SW480 (cell line): ENCODE data around the gene MICAL2.

Experiments used
- DNase-seq: peaks from one replicate; pipeline ENCODE4 v3.0.0-alpha.2; 2016; ENCODE audit warnings: low spot score

The MICAL2 gene

DNA sequence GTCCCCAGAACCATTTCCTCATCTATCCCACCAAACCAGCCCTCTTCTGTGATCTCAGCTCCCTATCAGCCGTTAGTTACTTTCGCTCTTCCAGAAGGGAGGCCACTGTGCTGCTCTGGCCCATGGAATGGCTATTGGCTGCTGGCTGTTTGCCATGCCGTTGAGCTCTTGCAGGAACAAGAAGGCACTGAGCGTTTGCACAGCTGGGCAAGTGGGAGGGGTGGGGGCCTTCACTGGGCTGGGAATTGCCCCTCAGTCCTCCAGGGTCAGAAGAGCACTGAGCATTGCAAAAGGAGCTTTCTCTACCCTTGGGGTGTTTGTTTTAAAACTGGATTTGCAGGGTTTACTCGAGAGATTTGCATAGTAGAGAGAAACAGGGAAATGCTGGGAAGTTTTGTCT, 137.9 kb downstream of the MICAL2 start:
- no peak for DNase-seq

DNA sequence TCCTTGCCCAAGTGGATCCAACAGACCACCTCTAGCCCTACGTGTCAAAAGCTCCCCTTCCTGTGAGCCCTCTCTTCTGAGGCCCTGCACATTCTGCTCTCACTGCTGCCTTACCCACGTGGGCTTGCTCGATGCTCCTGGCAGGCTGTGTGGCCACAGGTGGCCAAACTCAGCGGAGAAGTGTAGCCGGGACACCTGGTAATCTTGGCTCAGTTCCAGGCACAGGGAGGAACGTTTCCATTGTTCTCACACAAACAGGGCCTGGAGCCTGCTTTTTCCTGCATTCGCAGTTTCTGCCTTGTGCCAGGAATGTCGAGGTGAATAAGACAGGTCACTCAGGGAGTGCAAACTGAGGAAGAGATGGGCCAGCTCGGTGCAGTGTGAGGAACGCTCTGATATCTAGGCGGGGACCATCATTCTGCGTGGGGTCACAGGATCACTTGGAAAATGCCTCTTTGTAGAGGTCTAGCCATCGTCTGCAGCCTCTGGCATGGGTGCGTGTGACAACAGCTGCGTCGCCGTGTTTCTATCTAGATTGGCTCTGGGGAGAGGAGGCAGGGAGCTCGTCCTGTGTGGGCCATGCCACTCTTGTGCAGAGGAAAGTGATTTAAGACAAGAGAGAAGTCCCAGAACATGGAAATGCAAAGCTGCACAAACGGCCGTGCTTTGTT, 139.3 kb downstream of the MICAL2 start:
- DNase-seq, result peak; percentile 44

- DNase-seq, result no peak
Observed at GRCh38 chr11:12251666-12252560, 141.5 kb downstream of the MICAL2 start.

- peak; percentile 56 for DNase-seq
Observed at GRCh38 chr11:12253843-12254281, 143.5 kb downstream of the MICAL2 start.

- DNase-seq, result no peak
Observed at GRCh38 chr11:12258451-12258850, 148.1 kb downstream of the MICAL2 start.

DNA sequence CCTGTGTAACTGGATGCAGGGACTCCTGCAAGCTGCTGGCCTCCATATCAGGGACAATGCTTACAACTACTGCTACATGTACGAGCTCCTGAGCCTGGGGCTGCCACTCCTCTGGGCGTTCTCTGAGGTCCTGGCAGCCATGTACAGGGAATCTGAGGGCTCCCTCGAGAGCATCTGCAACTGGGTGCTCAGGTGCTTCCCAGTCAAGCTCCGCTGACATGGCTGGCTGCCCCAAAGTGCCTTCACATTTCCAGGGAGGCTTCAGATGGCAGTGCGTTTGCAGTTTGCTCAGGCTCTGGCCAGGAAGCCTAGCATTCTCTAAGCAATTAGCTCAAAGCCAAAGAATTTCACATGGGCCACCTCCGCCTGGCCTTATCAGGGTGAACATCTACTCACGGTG, 149.6 kb downstream of the MICAL2 start:
- DNase-seq, result no peak

DNA sequence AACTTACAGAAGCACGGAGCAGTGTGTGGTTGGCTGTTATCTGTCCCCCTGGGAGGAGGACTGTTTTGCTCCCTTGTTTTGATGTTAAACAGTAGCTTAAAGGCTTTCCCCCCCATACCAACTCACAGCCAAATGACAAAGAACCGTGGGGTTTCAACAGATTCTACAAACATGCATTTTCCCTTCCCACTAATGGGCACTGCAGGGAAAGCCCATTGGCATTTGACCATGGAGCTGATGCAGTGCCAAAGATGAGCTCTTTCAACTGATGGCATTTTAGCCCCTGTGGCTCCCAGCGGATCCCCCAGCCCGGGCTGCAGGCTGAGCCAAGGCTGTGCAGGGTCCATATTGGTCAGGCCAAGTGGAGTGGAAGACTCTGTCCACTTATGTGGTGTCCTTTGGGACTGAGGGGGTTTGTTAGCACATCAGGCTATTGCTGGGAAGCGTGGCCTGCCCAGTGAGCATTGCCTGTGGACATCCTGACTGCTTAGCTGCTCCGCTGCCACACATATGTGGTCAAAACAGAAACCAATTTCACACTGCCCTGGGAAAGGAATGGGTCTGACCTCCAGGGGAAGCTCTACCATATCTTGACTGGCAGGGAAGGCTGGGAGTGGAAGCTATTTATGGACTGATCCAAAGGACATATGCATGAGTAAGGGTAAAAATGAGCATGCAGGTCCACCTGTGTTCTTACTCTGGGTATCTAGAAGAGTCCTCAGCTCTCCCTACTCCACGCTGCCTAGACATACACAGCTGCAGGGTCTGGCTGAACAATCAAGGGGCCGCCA, 150.5 kb downstream of the MICAL2 start:
- no peak for DNase-seq

GRCh38 chr11:12261551-12261950, 151.2 kb downstream of the MICAL2 start:
- DNase-seq, result no peak

DNA sequence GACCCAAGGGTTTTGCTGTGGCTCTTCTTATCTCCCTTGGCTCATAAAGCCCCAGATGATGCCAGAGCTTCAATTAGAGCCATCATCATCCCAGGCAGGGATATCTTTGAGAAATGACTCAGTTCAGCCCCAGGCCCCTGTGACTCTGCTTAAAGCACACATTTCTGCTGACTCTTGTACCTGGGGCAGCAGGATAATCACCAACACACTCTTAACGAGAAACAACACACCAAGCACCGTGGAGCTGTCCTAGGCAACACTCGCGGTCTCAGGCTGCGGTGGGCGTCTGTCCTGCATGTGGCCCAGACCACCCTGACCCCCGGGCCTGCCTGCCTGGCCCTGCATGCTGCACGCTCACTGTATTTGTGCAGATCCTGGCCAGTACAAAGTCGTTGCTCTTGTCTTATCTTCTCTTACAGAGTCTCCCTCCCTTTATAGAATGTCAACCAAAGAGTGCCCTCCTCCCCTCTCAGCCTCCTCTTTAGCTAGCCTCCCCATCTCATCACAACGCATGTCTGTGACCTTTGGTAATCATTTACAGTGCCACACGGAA, 152.8 kb downstream of the MICAL2 start:
- no peak for DNase-seq

DNA sequence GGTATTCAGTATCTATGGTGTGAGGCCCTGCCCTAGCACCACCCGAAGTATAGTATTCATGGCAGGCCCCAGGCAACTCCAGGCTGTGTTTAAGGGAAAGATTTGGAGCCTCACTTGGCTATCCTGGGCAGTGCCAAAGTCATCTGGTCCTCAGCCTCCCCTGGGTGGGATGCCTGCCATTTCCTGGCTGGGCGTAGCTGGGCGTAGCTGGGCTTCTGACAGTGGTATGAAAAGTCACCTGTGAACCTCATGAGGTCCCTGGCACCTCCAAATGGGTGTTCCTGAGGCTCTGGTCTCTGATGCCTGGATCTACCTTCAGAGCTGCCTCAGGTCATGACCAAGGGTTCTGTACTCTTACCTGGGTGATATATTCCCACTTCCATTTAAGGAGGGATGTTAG, 154.0 kb downstream of the MICAL2 start:
- no peak for DNase-seq

DNA sequence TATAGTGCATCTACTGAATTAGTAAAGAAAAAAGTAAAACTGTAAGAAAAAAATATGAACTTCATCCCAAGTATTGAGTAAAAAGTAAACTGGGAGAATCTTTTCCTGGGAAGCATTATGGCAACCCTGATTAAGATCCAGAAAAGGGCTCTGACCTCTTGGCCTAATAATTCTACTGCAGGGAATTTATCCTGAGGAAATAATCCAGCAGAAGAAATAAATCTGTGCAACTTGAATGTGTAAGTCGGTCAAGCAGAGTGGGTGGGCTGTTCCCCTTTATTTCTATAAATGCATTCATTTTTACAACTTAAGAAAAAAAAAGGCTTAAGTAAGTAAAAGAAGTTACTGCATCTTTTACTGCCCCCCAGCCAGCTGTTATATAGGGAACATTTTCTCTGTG, 155.7 kb downstream of the MICAL2 start:
- DNase-seq, result no peak

DNA sequence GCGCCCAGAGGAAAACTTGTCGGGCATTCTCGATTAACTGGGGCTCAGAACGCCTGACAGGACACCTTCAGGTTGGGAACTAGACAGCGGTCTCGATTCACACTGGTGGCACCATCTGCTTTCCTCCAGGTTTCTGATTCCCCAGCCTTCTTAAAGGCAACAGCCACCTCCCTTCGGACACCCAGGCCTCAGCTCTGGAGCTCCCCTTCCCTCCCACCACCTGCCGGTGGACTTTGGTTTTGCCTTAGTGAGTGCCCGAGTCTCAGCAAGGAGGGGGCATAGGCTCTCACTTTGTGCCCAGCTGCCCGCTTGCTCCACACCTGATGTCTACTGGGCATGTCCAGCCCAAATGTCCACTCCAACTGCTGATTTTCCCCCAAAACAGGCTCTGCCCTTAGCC, 156.6 kb downstream of the MICAL2 start:
- DNase-seq, result no peak

GRCh38 chr11:12267921-12268320, 157.5 kb downstream of the MICAL2 start:
- no peak for DNase-seq

DNA sequence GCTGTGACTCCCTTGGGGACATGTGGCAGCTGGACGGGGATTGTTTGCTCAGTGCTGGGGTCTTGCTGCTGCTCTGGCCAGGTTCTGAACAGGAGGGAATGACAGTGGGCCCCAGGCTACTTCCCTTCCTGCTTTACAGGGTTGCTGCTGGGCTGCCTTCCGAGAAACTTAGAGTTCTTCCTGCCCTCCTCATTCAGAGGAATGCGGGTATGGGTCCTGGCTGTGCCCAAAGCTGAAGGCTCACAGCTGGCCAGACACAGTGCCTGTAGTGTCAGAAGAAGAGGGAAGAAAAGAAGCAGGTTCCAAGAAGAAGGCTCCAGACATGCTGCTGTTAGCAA, 158.7 kb downstream of the MICAL2 start:
- no peak for DNase-seq

DNA sequence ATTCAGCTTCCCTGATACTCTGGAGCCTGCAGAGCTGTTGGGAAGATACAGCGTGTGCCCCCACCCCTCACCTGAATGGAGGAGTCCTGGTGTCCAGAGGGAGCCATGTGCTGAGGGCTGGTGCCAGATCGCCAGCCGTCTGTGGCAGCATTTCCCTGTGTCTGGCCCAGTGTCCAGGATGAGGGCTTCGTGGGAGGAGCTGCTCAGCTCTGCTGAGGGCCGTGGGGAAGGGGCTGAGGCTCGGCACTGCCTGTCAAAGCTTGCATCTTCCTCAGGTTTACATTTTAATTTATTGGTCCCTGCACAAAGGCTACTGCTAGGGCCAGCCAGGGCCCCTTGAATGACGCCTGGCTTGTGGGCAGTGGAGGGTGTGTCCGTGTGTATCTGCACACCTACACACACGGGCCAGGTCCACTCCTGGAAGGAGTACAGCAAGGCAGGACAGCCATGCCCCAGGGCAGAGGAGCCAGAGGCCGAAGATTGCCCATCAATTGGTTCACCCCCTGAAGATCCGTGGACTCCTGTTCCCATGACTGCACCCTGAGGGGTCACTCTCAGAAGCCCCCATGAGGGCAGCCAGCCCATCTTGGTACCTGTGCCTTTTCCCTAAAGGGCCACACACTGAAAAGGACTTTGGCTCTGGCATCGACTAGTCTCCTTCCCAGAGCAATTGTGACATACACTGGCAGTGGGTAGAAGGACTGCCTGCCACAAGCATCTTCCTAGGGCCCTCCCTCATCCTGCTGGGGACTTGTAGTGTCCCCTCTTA, 159.2 kb downstream of the MICAL2 start:
- DNase-seq, result no peak

GRCh38 chr11:12270215-12270797, 159.9 kb downstream of the MICAL2 start:
- DNase-seq, result no peak

GRCh38 chr11:12270817-12271216, 160.4 kb downstream of the MICAL2 start:
- DNase-seq, result no peak

GRCh38 chr11:12271241-12271640, 160.9 kb downstream of the MICAL2 start:
- DNase-seq, result no peak

DNA sequence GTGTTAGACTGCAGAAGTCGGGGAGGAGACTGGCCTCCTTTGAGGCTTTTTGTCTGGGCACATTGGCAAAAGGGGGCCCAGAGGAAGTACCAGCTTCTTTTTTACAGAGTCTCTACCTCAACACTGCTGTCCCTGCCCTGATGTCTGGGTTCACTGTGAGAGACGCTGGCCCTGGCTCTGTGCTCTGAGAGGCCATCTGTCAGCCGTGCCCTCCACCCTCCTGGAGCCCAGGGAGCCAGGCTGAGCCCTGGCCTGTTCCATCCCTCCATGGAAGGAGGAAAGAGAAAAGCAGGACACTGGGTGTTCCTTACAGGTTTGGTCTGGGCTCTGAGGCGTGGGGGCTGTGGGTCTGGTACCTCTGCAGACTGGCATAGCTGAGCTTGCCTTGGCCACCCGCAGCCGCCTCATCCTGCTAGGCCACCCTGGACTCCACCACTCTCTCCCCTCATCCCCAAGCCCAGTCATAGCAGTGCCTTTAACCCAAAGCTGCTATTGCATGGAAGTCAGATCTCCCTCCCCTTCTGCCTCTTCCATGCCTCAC, 161.5 kb downstream of the MICAL2 start:
- no peak for DNase-seq

DNA sequence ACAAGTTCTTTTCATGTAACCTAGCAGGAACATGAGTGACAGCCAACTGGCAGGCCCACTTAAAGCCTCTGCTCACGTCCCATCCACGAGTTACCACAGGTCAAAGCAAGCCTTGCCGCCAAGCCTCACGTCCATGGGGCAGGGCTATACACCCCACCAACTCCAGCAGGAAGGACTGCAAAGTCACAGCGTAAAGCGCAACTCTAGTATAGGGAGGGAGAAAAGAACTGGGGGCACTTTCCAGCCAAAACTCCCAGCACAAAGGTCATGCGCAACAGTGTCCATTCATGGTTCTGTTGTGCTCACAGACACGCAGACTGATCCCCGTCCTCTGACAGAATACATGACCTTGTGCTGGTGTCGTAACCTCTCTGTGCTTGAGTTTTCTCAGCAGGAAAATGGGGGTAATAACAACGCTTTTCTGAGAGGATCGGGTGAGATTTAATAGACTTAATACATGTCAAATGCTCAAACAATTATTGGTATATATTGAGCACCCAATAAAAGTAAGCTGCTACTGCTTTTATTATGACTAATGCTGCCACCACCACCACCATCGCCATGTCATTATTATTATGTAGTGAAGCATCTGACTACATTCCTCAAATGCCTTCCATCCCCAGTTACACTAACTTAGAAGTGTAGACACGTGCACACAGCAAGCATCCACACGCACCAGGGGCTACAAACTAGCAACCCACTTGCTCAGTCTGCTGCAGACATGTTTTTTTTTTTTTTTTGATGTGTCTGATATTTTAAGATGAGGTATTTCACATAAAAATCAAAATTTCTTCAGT, 162.6 kb downstream of the MICAL2 start:
- DNase-seq, result no peak
